ENCODE results near the gene CEBPE.

The CEBPE gene

DNA sequence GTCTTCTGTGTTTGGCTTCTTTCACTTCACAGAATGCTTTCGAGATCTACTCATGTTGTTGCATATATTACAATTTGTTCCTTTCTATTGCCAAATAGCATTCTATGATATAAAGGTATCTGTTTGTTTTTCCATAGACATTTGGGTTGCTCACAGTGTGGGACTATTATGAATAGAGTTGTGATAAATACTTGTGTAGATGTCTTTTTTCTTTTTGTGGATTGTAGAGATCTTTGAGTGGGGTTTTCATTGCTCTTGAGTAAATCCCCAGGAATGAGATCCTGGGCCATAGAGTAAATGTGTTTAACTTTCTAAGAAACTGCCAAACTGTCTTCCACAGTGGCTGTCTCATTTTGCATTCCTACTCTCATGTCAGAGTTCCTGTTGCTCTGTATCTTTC, 24.9 kb upstream of the CEBPE start:
- no peak for DNase-seq (ENCODE audit: low read depth, low spot score)

DNA sequence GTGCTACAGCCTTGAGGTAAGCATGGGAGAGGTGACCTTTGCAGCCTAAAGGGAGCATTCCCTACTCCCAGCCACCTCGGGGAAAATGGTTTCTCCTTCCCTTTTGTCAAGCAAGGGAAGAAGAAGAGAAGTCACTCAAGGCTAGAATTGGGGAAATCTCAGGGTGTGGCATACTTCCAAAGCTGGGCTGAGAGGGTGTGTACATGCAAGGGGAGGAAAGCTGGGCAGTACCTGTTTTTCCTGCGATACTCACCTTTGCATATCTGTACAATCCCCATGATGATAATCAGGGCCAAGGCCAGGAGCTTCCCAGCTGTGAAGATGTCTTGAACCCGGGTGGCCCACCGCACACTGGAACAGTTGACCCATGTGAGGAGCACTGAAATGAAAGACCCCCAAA, 23.8 kb upstream of the CEBPE start:
- no peak for DNase-seq (ENCODE audit: low read depth, low spot score)

DNA sequence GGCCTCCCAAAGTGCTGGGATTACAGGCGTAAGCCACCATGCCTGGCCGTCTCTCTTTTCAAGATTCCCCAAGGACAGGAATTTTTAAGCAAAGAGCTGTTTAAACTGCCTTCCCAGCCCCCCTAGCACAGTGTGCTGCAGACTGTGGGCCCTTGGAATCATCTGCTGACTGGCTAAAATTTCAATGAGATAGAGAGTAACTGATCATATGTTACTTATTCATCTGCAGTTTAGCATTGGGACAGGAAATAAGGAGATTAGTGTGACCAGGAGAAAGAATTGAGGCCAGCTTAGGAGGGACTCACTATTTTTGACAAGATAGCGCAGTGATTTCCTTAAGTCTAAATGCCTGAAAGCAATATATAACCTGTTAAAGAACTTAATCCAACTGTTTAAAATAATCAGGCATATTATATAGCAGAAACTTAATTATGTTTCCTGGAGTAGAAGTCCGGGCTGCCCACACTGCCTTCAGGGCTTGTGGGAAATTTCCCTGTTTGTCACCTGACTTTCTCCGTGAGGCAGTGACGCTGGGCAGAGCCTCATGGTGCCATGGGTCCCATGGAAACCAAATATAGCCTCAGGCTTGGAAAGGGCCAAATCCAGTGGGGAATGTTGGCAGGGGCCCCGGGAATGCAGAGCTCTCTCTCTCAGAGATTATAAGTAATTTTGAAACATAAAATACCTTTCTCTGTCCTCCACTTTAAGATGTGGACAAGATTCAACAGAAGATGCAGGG, 22.8 kb upstream of the CEBPE start:
- DNase-seq (ENCODE audit: low read depth, low spot score) = no peak

DNA sequence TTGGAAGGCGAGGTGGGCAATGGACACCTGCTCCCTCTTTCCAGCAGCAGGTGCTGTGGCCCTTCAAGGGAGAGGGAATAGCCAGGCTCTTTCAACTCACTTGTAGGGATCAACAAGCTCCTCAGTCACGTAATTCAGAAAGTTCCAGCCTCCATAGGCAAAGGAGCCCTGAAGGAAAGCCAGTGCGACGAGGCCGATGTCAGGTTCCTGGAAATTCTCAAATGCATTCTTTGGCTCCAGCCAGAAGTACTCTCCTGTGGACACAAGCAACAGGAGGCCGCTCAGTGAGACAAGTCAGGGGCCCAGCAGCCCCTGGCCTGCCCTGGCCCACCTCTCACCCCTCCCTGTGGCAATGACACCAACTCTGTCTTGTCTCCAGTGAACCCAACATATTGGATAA, 21.3 kb upstream of the CEBPE start:
- no peak for DNase-seq (ENCODE audit: low read depth, low spot score)

DNA sequence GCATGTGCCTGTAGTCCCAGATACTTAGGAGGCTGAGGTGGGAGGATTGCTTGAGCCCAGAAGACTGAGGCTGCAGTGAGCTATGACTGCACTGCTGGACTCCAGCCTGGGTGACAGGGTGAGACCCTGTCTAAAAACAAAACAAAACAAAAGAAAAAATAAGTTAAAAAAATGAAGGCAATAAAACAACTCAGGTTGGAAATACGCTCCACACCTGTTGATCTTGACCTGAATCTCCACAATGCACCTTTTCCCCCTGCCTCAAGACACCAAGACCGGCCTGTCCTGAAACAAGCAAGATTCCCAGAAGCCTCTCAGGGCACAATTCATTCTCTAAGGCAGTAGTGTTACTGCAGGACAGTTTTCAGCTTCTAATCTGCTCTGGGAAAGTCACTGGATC, 20.8 kb upstream of the CEBPE start:
- no peak for DNase-seq (ENCODE audit: low read depth, low spot score)

DNA sequence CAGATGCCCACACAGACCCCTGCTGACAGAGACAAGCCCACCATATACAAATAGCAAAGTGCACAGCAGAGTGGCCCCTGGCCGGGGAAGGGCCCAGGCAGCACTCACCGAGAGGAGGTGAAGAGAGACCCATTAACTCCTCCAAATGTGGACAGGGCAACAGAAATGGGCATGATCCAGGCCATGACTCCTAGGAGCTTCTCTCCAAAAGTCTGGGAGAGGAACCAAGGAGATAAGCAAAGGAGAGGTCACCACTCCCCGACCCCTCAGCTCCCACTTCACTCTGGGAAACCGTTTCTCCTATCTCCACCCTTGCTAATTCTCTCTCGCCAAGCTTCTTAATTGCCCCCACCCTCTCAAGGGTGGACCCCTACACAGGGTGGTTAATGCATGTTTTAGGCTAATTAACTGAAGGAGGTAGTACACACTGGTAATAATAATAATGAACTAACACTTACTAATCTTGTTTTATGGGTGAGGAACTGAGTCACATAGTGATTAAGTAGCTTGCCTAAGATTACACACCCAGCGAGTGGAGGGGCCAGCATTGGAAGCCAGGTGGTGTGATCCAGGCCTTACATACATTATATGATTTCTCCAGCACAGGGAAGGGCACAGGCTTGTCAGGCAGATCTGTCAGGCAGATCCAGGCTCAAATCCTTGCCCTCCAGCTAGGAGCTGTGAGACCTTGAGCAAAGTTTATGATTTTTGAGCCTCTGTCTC, 18.9 kb upstream of the CEBPE start:
- no peak for DNase-seq (ENCODE audit: low read depth, low spot score)

DNA sequence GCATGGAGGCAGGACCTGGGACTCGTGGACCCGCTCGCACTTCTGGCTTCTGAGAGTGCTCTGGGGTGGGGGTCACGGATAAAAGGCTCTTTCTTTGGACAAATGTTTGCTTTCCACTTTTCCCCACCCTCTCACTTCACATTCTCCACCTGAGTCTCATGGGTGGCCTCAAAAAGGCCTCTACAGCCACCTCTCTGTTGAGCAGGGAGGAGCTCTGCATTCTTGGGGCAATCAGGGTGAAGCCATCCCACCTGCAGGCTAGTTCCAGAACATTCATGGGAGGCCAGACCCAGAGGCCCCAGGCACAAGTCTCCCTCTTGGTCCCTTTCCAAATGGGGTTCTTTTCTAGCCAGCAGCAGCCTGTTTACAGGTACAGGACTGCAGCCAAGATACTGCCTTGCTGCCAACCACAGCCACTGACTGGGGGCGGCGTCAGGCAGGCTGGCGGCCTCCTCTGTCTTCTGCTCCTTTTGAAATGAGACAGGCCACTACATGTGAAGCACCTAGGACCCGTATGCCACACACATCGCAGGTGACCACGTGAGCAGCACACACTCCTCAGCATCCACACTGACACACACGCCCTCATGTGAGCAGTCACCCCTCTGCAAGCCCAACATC, 18.2 kb upstream of the CEBPE start:
- no peak for DNase-seq (ENCODE audit: low read depth, low spot score)

DNA sequence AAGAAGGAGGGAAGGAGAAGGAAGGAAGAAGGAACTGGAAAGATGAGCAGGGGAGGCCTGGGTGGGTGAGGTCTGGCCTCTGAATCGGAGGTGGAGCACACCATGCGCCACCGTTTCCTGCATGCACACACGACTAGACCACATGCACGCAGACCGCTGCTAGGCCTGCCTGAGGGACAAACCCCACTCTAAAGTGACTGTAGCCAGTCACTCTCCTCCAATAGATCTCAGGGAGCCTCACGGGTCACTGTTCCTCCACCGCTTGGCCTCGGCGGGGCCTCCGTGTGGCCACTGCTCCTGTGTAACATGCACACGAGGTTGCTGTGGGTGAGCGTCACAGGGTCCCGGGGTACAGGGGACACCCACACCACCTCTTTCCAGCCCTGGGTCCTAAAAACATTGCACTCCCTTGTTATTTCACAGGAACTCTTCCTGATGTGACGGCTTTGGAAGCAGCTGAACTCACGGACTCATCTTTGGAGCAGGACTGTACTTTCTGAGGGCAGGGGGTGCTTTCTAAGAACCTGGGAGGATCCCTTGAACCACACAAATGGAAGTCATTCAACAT, 17.6 kb upstream of the CEBPE start:
- DNase-seq (ENCODE audit: low read depth, low spot score) = no peak

DNA sequence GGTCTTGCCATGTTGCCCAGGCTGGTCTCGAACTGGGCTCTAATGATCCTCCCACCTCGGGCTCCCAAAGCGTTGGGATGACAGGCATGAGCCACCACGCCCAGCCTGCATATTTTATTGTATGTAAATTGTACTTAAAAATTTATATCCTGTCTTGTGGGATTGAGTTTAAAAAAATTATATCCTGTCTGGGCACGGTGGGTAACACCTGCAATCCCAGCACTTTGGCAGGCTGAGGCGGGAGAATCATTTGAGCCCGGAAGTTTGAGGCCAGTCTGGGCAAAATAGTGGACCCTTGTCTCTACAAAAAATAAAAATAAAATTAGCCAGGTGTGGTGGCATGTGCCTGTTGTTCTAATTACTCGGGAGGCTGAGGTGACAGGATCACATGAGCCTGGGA, 13.9 kb upstream of the CEBPE start:
- no peak for DNase-seq (ENCODE audit: low read depth, low spot score)

DNA sequence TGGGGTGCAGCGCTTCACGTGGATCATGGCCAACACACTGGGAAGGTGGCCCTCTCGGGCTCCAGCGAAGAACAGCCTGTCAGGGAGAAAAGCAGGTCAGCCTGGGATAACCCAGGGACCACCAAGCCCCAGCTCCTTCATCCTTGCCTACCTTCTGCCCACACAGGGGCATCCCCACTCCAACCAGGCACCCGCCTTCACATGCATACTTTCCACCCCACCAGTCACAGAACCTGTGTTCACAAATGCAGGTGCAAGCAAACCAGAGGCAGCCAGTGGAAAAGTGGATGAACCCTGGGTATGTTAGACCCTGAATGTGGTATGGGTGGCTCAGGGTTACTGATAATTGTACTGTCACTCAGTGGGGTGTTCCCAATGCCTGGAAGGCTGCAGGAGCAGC, 12.4 kb upstream of the CEBPE start:
- no peak for DNase-seq (ENCODE audit: low read depth, low spot score)

DNA sequence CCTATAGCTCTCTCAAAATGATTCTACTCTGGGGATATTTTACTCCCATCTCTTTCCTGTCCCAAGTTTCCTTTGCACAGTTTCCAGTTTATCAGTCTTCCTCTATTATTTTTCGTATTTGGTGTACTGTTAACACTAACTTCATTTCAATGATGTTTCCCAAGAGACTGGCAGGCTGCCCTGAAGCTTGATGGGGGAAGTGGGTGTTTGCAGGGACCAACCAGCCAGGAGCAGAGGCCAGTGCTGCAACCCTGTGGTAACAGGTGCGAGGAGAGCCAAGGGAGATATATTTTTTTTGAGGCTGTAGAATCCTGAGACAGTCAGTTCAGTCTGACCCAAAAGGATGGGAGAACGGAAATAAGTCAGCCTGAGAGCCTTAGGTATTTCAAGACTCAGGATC, 11.8 kb upstream of the CEBPE start:
- no peak for DNase-seq (ENCODE audit: low read depth, low spot score)

DNA sequence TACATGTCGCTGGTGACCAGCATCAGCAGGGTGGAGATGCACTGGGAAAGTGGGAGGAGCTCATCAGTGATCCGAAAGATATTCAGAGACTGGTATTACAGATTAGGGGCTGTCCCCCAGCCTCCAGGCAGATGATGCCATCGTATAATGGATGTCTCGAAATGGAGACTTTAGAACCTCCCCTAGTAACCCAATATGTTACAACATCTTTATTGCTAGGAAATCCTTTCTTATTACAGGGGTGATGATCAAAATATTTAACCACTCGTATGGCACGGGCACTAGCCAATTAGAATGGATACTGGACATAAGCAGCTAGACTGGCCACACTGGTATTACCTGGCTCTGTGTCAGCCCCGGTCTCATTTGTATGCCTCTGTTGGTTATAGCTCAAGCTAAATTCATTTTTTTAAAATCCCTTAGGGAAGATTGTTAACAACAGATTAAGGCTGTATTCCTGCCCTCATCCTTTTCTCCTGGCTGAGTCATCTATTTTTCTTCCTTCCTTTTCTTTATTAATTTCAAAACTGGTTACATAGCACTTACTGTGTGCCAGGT, 10.8 kb upstream of the CEBPE start:
- no peak for DNase-seq (ENCODE audit: low read depth, low spot score)

DNA sequence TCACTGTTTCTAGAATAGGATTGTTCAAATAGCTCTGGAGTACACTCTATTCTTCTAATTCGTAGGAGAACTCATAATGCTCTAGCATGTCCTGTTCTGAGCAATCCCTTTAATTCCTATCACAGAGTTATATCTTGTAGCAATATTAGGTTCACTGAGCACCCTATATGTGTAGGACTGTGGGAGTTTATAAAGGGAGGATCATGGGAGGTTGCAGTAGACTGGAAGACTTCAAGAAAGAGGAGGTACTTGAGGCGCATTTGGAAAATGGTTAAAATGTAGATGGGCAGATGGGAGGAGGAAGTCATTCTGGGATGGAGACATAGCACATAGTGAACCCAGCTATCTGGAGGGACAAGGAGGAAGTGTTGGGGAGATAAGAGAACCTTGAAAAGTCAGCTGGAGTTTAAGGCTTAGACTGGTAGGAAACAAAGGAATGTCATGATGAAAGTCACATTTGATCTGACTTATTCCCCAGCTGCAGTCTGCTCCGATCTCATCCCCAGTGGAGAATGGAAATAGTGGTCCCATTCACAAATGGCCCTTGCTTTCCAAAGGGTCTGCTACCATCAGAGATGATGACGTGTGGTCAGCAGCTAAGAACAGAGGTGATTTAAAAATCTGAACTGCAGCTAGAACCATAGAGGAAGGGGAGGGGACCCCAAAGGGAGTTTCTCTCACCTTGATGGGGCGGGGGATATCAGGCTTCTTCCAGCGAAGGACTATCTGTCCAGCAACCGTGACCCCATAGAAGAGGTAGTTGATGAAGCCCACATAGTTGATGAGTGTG, 10.1 kb upstream of the CEBPE start:
- no peak for DNase-seq (ENCODE audit: low read depth, low spot score)

DNA sequence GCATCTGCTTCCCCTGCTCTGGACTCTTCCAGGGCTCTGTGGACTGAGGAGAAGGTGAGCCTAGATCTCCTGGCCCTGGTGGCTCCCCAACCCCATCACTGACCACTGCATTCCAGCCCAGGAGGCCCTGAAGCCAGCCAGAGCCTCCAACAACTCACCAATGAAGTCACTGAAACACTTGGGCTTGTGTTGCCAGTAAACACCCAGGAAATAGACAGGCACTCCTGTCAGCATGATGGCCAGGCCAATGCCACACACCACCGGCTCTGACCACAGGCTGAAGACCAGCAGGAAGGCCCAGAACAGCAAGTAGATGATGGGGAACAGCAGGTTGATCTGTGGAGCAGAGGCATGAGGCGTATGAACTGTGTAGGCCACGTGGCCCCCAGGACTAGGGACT, 8.8 kb upstream of the CEBPE start:
- DNase-seq (ENCODE audit: low read depth, low spot score) = no peak

DNA sequence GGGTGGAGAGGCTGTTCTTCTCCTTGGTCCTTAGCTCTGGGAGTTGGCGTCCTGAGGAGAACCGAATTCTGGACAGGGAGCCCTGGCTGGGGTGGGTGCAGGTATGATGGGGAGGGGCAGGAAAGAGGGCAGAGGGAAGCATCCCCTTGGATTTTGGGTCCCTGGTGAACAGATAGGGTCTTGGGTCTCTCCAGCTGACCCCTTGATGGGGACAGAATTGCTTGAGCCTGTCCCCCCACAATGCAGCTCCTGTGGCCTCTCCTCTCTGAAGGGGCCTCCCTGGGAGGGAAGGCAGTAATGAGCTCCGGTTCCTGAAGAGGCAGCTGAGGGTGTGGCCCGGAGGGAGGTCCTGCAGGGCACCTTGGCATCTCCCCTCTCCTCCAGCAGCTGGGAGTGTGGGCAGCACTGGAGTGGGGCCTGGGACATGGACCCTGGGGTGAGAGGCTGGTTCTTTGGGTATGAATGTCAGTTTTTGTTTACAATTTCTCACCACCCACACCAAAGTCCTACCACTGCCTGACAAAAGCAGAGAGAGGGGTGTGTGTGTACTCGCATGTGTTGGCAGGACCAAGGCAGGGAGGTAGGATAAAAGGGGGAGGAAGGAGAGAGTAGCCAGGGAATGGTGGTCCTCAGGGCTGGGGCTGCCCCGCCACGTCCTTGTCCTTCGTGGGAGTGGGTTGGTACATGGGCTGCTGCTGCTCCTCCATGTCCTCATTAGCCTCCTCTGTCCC, 7.7 kb upstream of the CEBPE start:
- DNase-seq (ENCODE audit: low read depth, low spot score) = no peak

DNA sequence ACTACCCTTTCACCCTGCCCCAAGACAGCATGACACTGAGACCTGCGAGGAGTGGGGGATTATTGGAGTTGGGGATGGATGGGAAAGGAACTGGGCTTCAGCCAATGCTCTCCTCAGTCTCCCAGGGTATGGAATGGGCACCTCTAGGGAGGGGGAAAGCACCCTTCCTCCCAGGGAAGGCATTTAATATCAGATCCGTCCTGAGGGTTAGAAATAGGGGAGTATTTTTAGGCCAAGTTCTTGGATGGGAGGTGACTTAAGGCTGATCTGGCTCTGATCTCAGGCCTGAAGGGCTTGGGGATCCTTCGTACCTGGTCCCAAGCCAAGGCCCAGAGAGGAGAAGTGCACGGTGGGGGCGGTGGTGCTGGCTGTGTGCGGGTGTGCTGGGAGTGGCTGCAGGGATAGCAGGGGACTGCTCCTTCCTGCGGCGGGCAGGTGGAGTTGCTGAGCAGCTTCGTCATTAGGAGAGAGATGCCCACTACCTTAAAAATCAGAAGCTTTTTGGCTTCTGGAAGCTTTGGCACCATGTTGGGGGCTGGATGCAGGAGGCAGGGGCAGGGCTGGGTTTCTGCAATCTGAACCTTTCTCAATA, 7.0 kb upstream of the CEBPE start:
- DNase-seq (ENCODE audit: low read depth, low spot score) = no peak

DNA sequence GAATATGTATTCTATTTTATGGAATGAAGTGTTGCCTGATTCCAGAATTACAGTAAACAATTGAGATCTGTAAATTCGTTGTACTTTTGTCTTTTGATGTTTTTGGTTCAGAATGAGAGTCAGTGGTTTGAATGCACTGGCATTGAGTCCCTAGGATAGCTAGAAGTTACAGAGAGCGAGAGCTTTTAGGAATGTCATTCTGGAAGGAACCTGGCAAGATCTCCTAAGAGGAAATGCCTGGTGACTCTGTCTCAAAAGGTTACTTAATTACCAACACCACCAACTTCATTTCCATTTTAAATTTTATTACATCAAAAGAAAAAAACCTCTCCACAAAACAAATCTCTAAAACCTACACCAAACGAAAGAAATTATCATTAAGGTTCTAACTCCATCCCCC, 6.0 kb upstream of the CEBPE start:
- no peak for DNase-seq (ENCODE audit: low read depth, low spot score)

DNA sequence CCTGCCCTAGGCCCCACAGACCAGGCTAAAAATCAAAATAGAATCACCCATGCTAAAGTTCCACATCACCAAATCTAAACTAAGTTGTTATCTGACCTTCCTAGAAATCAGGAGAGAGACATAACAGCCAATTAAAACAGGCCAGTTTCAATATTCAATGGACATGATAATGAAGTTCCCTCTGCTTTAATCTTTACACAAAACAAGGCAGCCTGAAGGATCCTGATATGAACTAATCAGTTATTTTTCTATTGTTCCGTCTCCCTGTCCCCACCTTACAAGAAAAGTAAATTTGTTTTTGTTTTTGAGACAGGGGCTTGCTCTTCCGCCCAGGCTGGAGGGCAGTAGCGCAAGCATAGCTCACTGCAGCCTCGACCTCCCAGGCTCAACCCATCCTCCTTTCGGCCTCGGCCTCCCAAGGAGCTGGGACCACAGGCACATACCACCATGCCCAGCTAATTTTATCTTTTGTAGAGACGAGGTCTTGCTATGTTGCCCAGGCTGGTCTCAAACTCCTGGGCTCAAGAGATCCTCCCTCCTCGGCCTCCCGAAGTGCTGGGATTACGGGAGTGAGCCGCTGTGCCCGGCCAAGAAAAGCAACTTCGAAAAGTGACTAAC, 5.4 kb upstream of the CEBPE start:
- DNase-seq (ENCODE audit: low read depth, low spot score) = no peak

DNA sequence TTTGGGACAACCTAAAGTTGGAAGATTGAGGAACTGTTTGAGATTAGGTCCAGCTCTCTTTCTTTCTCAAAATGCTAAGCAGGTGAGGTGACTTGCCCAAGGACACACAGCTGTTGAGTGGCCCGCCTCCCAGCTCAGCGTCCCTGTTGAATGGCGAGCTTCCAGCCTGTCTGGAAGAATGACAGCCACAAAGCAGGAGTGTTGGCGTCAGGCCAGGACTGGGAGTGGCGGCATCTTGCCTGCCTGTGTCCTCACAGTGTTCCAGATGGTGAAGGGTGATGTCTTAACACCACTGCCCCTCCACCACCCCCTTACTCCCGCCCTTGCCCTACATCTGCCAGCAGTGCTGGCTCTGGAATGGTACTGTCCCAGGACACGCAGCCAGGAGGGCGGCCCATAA, 4.4 kb upstream of the CEBPE start:
- DNase-seq (ENCODE audit: low read depth, low spot score) = no peak

DNA sequence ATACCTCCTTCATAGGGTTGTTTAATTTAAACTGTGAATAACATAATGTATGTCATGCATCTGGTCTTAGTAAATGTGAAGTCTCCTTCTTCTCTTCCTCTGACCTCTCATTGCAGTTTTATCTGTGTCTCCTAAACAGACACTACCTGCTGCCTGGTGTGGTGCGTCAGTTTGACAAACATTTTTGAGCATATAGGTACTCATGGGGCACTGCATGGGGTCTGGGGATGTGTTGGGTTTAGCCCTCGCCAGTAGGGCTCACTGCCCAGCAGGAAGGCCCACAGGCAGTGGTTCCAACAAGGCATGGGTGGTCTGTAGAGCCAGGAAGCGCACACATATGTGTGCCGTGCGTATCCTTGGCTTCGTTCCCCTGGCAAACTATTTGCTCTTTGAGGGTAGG, 3.0 kb upstream of the CEBPE start:
- no peak for DNase-seq (ENCODE audit: low read depth, low spot score)
